Loucy (cell line): Measurements from ENCODE around the gene MAGEF1.

Experiments used
- CTCF ChIP-seq: fragments of 200-600 bp; sonication (generic); conservative IDR thresholded peaks from 2 replicates; pipeline ENCODE4 v1.5.1; 2014; ENCODE audit warnings: mild to moderate bottlenecking, antibody characterized with exemption, low read length
- EZH2phosphoT487 ChIP-seq: fragments of 200-600 bp; IDR thresholded peaks from 2 replicates; pipeline ENCODE4 v1.6.1; 2018; ENCODE audit warnings: antibody characterized with exemption, mild to moderate bottlenecking, moderate library complexity, borderline replicate concordance

- TF ChIP-seq CTCF: no peak
- no peak for TF ChIP-seq EZH2phosphoT487
Measured at GRCh38 chr3:184688251-184688881, 23.5 kb downstream of the MAGEF1 start.
